ENCODE measurements around the gene RAP1B.
"Not testable (repeated sequence)": the region's sequence is repeated elsewhere in the genome, so short reads cannot be mapped to it uniquely, and the experiment has no call there.

Gene RAP1B

DNA sequence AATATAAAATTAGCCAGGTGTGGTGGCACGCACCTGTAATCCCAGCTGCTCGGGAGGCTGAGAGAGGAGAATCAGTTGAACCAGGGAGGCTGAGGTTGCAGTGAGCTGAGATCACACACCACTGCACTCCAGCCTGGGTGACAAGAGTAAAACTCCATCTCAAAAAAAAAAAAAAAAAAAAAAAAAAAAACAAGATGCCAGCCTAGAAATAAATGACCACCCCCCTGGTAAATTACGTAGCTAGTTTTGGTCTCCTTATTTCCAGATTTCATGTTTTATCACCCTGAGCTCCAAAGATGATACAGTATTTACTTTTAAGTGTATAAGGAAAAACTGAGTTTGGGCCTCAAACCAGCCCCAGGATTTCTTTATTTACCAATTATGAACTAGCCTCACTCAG lies 26.7 kb downstream of the RAP1B start:
- Mint-ChIP-seq H3K27ac (peak overlapping the region; percentile 7 to 27), H3K4me1 (peaks cover 100% of the 10 kb centered on the region), H3K4me3 (peak overlapping the region; percentile 51 to 54)
- H3K9me3 Mint-ChIP-seq, DNase-seq, H3K27me3 Mint-ChIP-seq, ATAC-seq: not testable (repeated sequence)

- no peak for DNase-seq
- Mint-ChIP-seq H3K4me3 (peak overlapping the region; percentile 8 to 51), H3K27me3 (no peaks in the 10 kb centered on the region), H3K27ac (no peak overlapping the region), H3K9me3 (no peaks in the 10 kb centered on the region), H3K4me1 (peaks cover 99% of the 10 kb centered on the region)
- ATAC-seq: no peak
Measured at GRCh38 chr12:68638171-68638570, 27.5 kb downstream of the RAP1B start.

DNA sequence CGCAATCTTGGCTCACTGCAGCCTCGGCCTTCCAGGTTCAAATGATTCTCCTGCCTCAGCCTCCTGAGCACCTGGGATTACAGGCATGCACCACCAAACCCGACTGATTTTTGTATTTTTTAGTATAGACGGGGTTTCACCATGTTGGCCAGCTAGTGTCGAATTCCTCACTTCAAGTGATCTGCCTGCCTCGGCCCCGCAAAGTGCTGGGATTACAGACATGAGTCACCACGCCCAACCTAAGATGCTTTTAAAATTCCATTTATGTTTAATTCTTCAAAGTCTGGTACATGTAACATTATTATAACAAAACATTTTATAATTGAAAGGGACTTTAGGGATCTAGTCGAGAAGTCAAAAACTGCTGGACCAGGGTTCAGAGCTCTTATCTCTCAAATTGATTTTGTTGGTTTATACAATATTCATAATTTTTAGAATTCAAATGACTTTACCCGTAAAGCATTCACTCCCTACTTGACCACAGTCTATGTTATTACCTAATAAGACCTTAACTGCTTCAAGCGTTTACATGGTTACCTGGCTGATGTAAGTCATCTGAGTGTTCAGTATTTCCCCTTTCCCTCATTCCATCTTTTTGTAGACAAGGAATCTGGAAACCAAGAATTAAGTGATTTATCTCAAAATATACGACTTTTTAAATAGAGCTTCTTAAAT lies 28.2 kb downstream of the RAP1B start:
- no peak for DNase-seq
- ATAC-seq: peak; percentile 54
- Mint-ChIP-seq H3K4me3 (peak overlapping the region; percentile 37 to 57), H3K27me3 (no peaks in the 10 kb centered on the region), H3K27ac (peak overlapping the region; percentile 42 to 61), H3K9me3 (no peaks in the 10 kb centered on the region), H3K4me1 (peaks cover 94% of the 10 kb centered on the region)

DNA sequence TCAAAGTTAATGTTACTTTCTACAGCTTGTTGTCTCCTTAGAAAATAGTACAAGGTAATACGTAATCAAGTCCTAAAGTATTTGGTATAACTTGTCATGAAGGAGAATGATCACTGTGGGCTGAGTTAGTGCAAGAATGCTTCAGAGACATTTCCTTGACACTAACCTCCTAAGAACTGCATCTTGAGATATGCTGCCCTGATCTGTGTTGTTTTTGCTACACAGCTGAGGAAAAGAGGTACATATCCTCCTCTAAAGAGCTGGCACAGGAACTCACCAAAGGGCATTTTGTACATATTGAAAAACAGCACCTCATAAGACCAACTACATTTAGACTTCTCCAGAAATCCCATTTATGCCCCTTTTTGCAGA lies 28.7 kb downstream of the RAP1B start:
- Mint-ChIP-seq H3K27me3 (no peaks in the 10 kb centered on the region), H3K4me3 (peak overlapping the region; percentile 29 to 57), H3K27ac (peak overlapping the region in 1 of 2 donors; percentile 61), H3K9me3 (no peaks in the 10 kb centered on the region), H3K4me1 (peaks cover 94% of the 10 kb centered on the region)
- ATAC-seq: peak; percentile 39
- no peak for DNase-seq

DNA sequence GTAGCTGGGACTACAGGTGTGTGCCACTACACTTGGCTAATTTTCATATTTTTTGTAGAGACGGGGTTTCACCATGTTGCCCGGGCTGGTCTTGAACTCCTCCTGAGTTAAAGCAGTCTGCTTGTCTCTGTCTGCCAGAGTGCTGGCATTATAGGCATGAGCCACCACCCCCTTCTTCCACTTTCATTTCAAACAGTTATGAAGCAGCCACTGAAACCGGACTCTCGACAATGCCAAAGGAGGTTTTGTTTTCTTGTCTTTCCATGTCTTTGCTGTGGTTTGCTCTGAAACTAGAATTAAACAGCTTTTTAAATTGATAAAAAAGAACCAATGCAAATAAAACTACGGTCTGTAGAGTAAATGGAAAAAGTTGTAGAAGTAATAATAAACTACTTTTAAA lies 30.4 kb downstream of the RAP1B start:
- DNase-seq (peak; percentile 61 to 79), ATAC-seq (peak; percentile 98)
- Mint-ChIP-seq H3K27me3 (no peaks in the 10 kb centered on the region), H3K27ac (peak overlapping the region; percentile 21 to 57), H3K4me3 (peak overlapping the region; percentile 61 to 71), H3K4me1 (peaks cover 94% of the 10 kb centered on the region), H3K9me3 (no peaks in the 10 kb centered on the region)

GRCh38 chr12:68646484-68646883 lies 35.8 kb downstream of the RAP1B start:
- DNase-seq (no peak), ATAC-seq (no peak)
- Mint-ChIP-seq H3K9me3 (no peaks in the 10 kb centered on the region), H3K4me1 (peaks cover 75% of the 10 kb centered on the region), H3K4me3 (peak overlapping the region in 1 of 2 donors; percentile 35), H3K27ac (peak overlapping the region in 1 of 2 donors; percentile 82), H3K27me3 (no peaks in the 10 kb centered on the region)

- peak overlapping the region in 1 of 2 donors; percentile 66 for H3K4me3 Mint-ChIP-seq
- peaks cover 64% of the 10 kb centered on the region for H3K4me1 Mint-ChIP-seq
- H3K27ac Mint-ChIP-seq: peak overlapping the region; percentile 86 to 98
- no peak for ATAC-seq
- H3K27me3 Mint-ChIP-seq: no peaks in the 10 kb centered on the region
- H3K9me3 Mint-ChIP-seq: no peaks in the 10 kb centered on the region
- no peak for DNase-seq
Measured at GRCh38 chr12:68647507-68647906, 36.8 kb downstream of the RAP1B start.

GRCh38 chr12:68648179-68648578 lies 37.5 kb downstream of the RAP1B start:
- H3K4me3 Mint-ChIP-seq: peak overlapping the region; percentile 26 to 66
- DNase-seq (no peak), ATAC-seq (peak; percentile 97)
- H3K9me3 Mint-ChIP-seq: no peaks in the 10 kb centered on the region
- H3K27ac Mint-ChIP-seq: peak overlapping the region; percentile 86 to 98
- H3K27me3 Mint-ChIP-seq: no peaks in the 10 kb centered on the region
- H3K4me1 Mint-ChIP-seq: peaks cover 58% of the 10 kb centered on the region

GRCh38 chr12:68665016-68665569 lies 54.4 kb downstream of the RAP1B start:
- Mint-ChIP-seq H3K27ac (peak overlapping the region in 1 of 2 donors; percentile 30), H3K4me1 (peaks cover 43% of the 10 kb centered on the region), H3K9me3 (no peaks in the 10 kb centered on the region), H3K27me3 (no peaks in the 10 kb centered on the region), H3K4me3 (no peak overlapping the region)
- no peak for DNase-seq
- no peak for ATAC-seq

- H3K9me3 Mint-ChIP-seq: no peaks in the 10 kb centered on the region
- no peak for DNase-seq
- H3K4me3 Mint-ChIP-seq: no peak overlapping the region
- H3K27me3 Mint-ChIP-seq: no peaks in the 10 kb centered on the region
- peaks cover 55% of the 10 kb centered on the region for H3K4me1 Mint-ChIP-seq
- peak overlapping the region; percentile 2 to 43 for H3K27ac Mint-ChIP-seq
- ATAC-seq: no peak
Measured at GRCh38 chr12:68667291-68667690, 56.6 kb downstream of the RAP1B start.

DNA sequence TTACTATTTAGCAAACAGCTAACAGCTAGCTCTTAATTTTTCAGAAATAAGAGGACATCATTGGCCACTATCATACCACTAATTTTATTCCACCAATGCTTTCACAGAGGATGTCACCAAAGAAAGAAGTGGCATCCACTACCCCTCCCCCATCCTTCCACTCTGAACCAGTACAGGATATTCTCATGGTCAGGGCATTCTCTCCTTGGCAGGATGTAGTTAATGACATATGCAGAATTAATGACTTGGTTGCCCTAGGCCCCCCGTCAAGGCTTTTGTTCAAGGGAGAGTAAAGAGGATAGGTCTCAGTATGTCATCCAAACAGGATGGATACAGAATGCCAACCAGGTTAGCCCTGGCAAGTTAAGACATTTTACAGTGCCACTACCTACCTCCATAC lies 57.2 kb downstream of the RAP1B start:
- no peak for DNase-seq
- no peak overlapping the region for H3K27ac Mint-ChIP-seq
- H3K4me3 Mint-ChIP-seq: no peak overlapping the region
- H3K4me1 Mint-ChIP-seq: peaks cover 60% of the 10 kb centered on the region
- no peaks in the 10 kb centered on the region for H3K9me3 Mint-ChIP-seq
- peak; percentile 64 for ATAC-seq
- no peaks in the 10 kb centered on the region for H3K27me3 Mint-ChIP-seq

- H3K4me3 Mint-ChIP-seq: no peak overlapping the region
- H3K4me1 Mint-ChIP-seq: peaks cover 66% of the 10 kb centered on the region
- H3K27me3 Mint-ChIP-seq: no peaks in the 10 kb centered on the region
- DNase-seq (no peak), ATAC-seq (no peak)
- no peaks in the 10 kb centered on the region for H3K9me3 Mint-ChIP-seq
- H3K27ac Mint-ChIP-seq: no peak overlapping the region
Measured at GRCh38 chr12:68671179-68671578, 60.5 kb downstream of the RAP1B start.

GRCh38 chr12:68673788-68674187 lies 63.1 kb downstream of the RAP1B start:
- peak overlapping the region; percentile 1 to 44 for H3K27ac Mint-ChIP-seq
- peak; percentile 71 for ATAC-seq
- no peaks in the 10 kb centered on the region for H3K27me3 Mint-ChIP-seq
- H3K4me3 Mint-ChIP-seq: peak overlapping the region; percentile 61 to 67
- peaks cover 55% of the 10 kb centered on the region for H3K4me1 Mint-ChIP-seq
- DNase-seq: no peak
- no peaks in the 10 kb centered on the region for H3K9me3 Mint-ChIP-seq

GRCh38 chr12:68674376-68674775 lies 63.7 kb downstream of the RAP1B start:
- Mint-ChIP-seq H3K4me3 (peak overlapping the region; percentile 61 to 67), H3K27ac (no peak overlapping the region)
- no peak for DNase-seq

GRCh38 chr12:68675101-68675842 lies 64.6 kb downstream of the RAP1B start:
- peak; percentile 53 to 80 for DNase-seq

More at GRCh38 chr12:68674376-68674775, 63.7 kb downstream of the RAP1B start:
- ATAC-seq: no peak
- H3K27me3 Mint-ChIP-seq: no peaks in the 10 kb centered on the region
- H3K9me3 Mint-ChIP-seq: no peaks in the 10 kb centered on the region
- H3K4me1 Mint-ChIP-seq: peaks cover 61% of the 10 kb centered on the region

GRCh38 chr12:68676854-68677253 lies 66.2 kb downstream of the RAP1B start:
- not testable (repeated sequence) for H3K27me3 Mint-ChIP-seq, H3K9me3 Mint-ChIP-seq, ATAC-seq, DNase-seq
- Mint-ChIP-seq H3K4me1 (peaks cover 70% of the 10 kb centered on the region), H3K4me3 (peak overlapping the region in 1 of 2 donors; percentile 30), H3K27ac (peak overlapping the region; percentile 42 to 87)

More at GRCh38 chr12:68675101-68675842, 64.6 kb downstream of the RAP1B start:
- H3K9me3 Mint-ChIP-seq: no peaks in the 10 kb centered on the region
- H3K4me3 Mint-ChIP-seq: peak overlapping the region; percentile 57 to 79
- H3K27ac Mint-ChIP-seq: peak overlapping the region; percentile 68 to 90
- no peaks in the 10 kb centered on the region for H3K27me3 Mint-ChIP-seq
- ATAC-seq: peak; percentile 96
- peaks cover 70% of the 10 kb centered on the region for H3K4me1 Mint-ChIP-seq
